ENCODE data around the gene ADGRD1.

The ADGRD1 gene

DNA sequence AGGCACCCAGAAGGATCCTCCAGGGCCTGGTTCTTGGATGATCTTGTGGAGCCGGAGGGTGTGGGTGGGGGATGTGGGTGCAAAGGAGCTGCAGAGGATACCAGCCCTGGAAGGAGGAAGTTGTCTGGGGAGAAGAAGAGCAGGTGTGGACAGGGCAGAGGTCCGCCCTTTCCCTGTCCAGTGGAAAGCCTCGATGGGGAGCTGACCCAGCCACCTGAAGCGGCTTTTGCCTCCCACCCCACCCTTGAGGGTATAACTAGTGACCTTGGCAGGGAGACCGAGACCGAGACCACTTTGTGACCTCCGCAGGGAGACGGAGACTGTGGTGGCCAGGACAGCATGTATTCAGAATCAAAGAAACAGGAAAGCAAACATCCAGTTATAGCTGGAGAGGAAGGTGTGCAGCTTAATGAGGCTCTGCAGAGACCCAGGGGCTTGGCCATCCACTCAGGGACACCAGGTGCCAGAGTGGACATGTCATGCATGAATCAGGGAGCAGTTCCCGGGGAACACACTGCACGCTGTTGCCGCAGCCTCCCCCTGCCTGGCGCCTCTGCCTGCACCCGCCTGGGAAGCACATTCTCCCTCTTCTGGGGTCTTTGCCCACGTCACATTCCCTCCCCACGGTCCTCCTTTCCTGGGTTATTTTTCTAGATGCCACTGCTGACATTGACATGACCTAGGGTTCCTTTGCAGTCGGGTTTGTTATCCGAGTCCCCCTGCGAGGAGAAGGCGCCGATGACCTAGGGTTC, 87.7 kb downstream of the ADGRD1 start:
- Histone ChIP-seq H3K27me3 (ENCODE audit: control insufficient read depth in 2 of 2, insufficient read depth in 2 of 2, low read length in 2 of 2) (no peaks in the 10 kb centered on the region), H3K36me3 (ENCODE audit: control insufficient read depth in 2 of 2, insufficient read depth in 2 of 2, low read length in 2 of 2) (no peaks in the 10 kb centered on the region), H3K4me1 (ENCODE audit: control insufficient read depth in 2 of 2, insufficient read depth in 2 of 2, low read length in 2 of 2) (no peaks in the 10 kb centered on the region), H3K9ac (ENCODE audit: low read depth in 1 of 2, low read length in 2 of 2) (no peak overlapping the region), H3K27ac (ENCODE audit: low read depth in 2 of 2, low read length in 2 of 2) (no peak overlapping the region), H3K9me3 (ENCODE audit: control insufficient read depth in 2 of 2, low read length in 2 of 2) (no peaks in the 10 kb centered on the region), H3K4me3 (ENCODE audit: low read length in 2 of 2) (no peak overlapping the region)

DNA sequence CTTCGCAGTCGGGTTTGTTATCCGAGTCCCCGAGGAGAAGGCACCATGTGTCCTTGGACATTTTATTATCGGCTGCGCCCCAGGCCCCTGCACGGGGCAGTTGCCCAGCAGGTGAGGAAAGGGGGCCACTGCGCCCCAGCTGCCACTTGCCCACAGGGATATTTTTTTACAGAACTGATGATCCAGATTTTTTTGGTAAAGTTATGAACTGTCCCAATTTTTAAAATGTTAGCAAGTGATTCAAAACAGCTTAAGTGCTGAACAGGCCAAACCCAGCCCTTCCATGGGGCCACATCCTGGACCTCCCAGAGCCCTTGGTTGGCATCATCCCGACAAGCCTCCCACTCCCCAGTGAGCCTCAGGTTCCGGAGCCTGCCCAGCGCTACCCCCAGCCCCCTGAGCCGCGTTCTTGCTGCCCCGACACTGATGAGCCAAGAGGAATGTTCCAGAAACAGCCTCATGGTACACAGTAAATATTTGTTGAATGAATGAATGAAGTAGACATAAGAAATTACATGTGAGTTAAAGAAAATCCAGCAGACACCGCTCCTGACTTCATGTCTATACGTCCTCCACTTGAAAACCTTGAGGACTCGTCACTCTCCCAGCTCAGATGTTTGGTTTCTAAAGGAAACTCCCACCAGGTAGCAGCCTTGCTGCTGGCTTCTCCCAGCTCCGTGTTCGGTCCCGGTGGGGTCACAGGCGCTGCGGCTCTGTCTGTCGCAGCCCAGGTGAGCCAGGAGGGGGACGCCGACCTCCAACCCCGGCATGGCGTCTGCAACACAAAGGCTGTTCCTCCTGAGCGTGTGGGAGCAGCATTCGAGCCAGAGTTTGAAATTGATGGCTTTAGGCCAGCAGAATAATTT, 88.5 kb downstream of the ADGRD1 start:
- Histone ChIP-seq H3K27ac (ENCODE audit: low read depth in 2 of 2, low read length in 2 of 2) (no peak overlapping the region), H3K9me3 (ENCODE audit: control insufficient read depth in 2 of 2, low read length in 2 of 2) (no peaks in the 10 kb centered on the region), H3K4me3 (ENCODE audit: low read length in 2 of 2) (no peak overlapping the region), H3K4me1 (ENCODE audit: control insufficient read depth in 2 of 2, insufficient read depth in 2 of 2, low read length in 2 of 2) (no peaks in the 10 kb centered on the region), H3K36me3 (ENCODE audit: control insufficient read depth in 2 of 2, insufficient read depth in 2 of 2, low read length in 2 of 2) (no peaks in the 10 kb centered on the region), H3K9ac (ENCODE audit: low read depth in 1 of 2, low read length in 2 of 2) (no peak overlapping the region), H3K27me3 (ENCODE audit: control insufficient read depth in 2 of 2, insufficient read depth in 2 of 2, low read length in 2 of 2) (no peaks in the 10 kb centered on the region)

DNA sequence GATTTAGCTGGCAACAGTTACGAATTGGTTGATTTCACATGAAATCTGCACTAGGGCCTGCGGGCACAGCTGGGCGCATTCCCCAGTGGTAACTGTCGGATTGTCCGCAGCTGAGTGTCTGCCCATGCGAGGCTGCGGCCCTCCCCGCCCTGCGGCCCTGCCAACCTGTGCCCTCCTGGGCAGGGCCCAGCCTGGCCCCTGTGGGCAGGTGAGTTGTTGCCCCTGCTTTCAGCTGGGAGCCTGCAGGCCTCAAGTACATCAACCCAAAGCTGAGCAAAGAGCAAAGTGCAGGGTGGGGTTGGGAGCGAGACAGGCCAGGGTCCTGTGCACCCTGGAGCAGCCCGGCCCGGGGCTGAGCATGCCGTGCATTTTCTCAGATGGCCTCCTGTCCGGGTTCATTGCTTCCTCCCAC, 89.1 kb downstream of the ADGRD1 start:
- H3K9me3 ChIP-seq (ENCODE audit: control insufficient read depth in 2 of 2, low read length in 2 of 2) = no peaks in the 10 kb centered on the region
- no peaks in the 10 kb centered on the region for H3K4me1 ChIP-seq (ENCODE audit: control insufficient read depth in 2 of 2, insufficient read depth in 2 of 2, low read length in 2 of 2)
- H3K36me3 ChIP-seq (ENCODE audit: control insufficient read depth in 2 of 2, insufficient read depth in 2 of 2, low read length in 2 of 2) = no peaks in the 10 kb centered on the region
- H3K4me3 ChIP-seq (ENCODE audit: low read length in 2 of 2) = no peak overlapping the region
- no peak overlapping the region for H3K27ac ChIP-seq (ENCODE audit: low read depth in 2 of 2, low read length in 2 of 2)
- H3K9ac ChIP-seq (ENCODE audit: low read depth in 1 of 2, low read length in 2 of 2) = no peak overlapping the region
- H3K27me3 ChIP-seq (ENCODE audit: control insufficient read depth in 2 of 2, insufficient read depth in 2 of 2, low read length in 2 of 2) = no peaks in the 10 kb centered on the region

- Histone ChIP-seq H3K9me3 (ENCODE audit: control insufficient read depth in 2 of 2, low read length in 2 of 2) (no peaks in the 10 kb centered on the region), H3K27ac (ENCODE audit: low read depth in 2 of 2, low read length in 2 of 2) (no peak overlapping the region)
Measured at GRCh38 chr12:131043401-131043871, 89.7 kb downstream of the ADGRD1 start.

DNA sequence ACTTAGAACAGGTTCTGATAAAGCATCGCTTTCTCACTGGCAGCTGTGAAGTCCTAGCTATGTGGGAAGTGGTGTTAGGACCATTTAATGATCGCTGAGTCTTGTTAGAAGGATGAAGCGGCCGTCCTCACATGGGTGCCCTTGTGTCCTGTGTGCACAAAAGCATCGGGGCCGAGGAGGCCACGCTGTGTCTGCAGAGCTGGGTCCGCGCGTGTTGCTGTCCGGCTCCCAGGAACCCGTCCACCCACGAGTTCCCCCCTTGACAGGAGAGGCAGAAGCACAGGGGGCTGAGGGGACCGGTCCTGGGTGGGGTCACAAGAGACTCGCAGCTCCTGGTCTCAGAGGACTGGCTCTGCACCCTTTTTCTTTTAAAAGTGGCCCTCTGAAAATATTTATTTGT, 90.4 kb downstream of the ADGRD1 start:
- Histone ChIP-seq H3K27me3 (ENCODE audit: control insufficient read depth in 2 of 2, insufficient read depth in 2 of 2, low read length in 2 of 2) (no peaks in the 10 kb centered on the region), H3K27ac (ENCODE audit: low read depth in 2 of 2, low read length in 2 of 2) (no peak overlapping the region)

More at GRCh38 chr12:131043401-131043871, 89.7 kb downstream of the ADGRD1 start:
- no peaks in the 10 kb centered on the region for H3K27me3 ChIP-seq (ENCODE audit: control insufficient read depth in 2 of 2, insufficient read depth in 2 of 2, low read length in 2 of 2)
- no peaks in the 10 kb centered on the region for H3K36me3 ChIP-seq (ENCODE audit: control insufficient read depth in 2 of 2, insufficient read depth in 2 of 2, low read length in 2 of 2)
- H3K9ac ChIP-seq (ENCODE audit: low read depth in 1 of 2, low read length in 2 of 2) = no peak overlapping the region
- no peaks in the 10 kb centered on the region for H3K4me1 ChIP-seq (ENCODE audit: control insufficient read depth in 2 of 2, insufficient read depth in 2 of 2, low read length in 2 of 2)
- no peak overlapping the region for H3K4me3 ChIP-seq (ENCODE audit: low read length in 2 of 2)

DNA sequence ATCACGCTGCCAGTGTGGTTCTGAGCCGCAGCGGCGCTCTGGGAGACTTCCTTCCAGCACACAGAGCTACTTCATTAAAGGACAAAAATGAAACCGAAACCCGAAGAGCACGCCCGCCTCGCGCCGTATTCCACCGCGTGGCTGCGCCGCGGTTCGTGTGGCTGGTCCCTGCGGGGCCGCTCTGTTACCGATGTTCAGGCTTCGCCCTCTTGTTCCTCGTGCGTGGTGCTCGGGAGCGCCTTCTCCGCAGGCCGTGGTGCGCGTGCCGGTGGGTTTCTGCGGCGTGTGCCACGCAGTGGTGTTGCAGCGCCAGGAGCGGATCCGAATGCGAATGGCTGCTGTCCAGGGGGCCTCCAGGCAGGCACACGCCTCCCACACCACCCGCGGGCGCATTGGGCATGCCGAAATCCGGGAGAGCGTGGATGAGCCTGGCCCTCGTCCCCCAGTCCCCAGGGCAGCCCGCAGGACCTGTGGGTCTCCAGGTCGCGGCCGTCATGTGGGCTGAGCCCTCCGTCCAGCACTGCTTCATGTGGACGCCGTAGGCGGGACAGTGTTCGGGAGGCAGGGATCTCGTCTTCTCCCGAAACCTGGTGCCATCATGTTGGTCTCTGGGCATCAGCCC, 91.2 kb downstream of the ADGRD1 start:
- Histone ChIP-seq H3K4me3 (ENCODE audit: low read length in 2 of 2) (no peak overlapping the region), H3K36me3 (ENCODE audit: control insufficient read depth in 2 of 2, insufficient read depth in 2 of 2, low read length in 2 of 2) (no peaks in the 10 kb centered on the region), H3K9ac (ENCODE audit: low read depth in 1 of 2, low read length in 2 of 2) (no peak overlapping the region), H3K27me3 (ENCODE audit: control insufficient read depth in 2 of 2, insufficient read depth in 2 of 2, low read length in 2 of 2) (no peaks in the 10 kb centered on the region), H3K4me1 (ENCODE audit: control insufficient read depth in 2 of 2, insufficient read depth in 2 of 2, low read length in 2 of 2) (no peaks in the 10 kb centered on the region), H3K27ac (ENCODE audit: low read depth in 2 of 2, low read length in 2 of 2) (no peak overlapping the region), H3K9me3 (ENCODE audit: control insufficient read depth in 2 of 2, low read length in 2 of 2) (no peaks in the 10 kb centered on the region)

More for the DNA sequence above, 90.4 kb downstream of the ADGRD1 start:
- H3K9ac ChIP-seq (ENCODE audit: low read depth in 1 of 2, low read length in 2 of 2) = no peak overlapping the region
- no peaks in the 10 kb centered on the region for H3K9me3 ChIP-seq (ENCODE audit: control insufficient read depth in 2 of 2, low read length in 2 of 2)
- H3K4me3 ChIP-seq (ENCODE audit: low read length in 2 of 2) = no peak overlapping the region
- H3K4me1 ChIP-seq (ENCODE audit: control insufficient read depth in 2 of 2, insufficient read depth in 2 of 2, low read length in 2 of 2) = no peaks in the 10 kb centered on the region
- H3K36me3 ChIP-seq (ENCODE audit: control insufficient read depth in 2 of 2, insufficient read depth in 2 of 2, low read length in 2 of 2) = no peaks in the 10 kb centered on the region

GRCh38 chr12:131045705-131046460, 92.2 kb downstream of the ADGRD1 start:
- no peaks in the 10 kb centered on the region for H3K27me3 ChIP-seq (ENCODE audit: control insufficient read depth in 2 of 2, insufficient read depth in 2 of 2, low read length in 2 of 2)
- no peaks in the 10 kb centered on the region for H3K4me1 ChIP-seq (ENCODE audit: control insufficient read depth in 2 of 2, insufficient read depth in 2 of 2, low read length in 2 of 2)
- no peak overlapping the region for H3K9ac ChIP-seq (ENCODE audit: low read depth in 1 of 2, low read length in 2 of 2)
- H3K36me3 ChIP-seq (ENCODE audit: control insufficient read depth in 2 of 2, insufficient read depth in 2 of 2, low read length in 2 of 2) = no peaks in the 10 kb centered on the region
- no peak overlapping the region for H3K27ac ChIP-seq (ENCODE audit: low read depth in 2 of 2, low read length in 2 of 2)
- no peak overlapping the region for H3K4me3 ChIP-seq (ENCODE audit: low read length in 2 of 2)
- H3K9me3 ChIP-seq (ENCODE audit: control insufficient read depth in 2 of 2, low read length in 2 of 2) = no peaks in the 10 kb centered on the region

- Histone ChIP-seq H3K4me1 (ENCODE audit: control insufficient read depth in 2 of 2, insufficient read depth in 2 of 2, low read length in 2 of 2) (no peaks in the 10 kb centered on the region), H3K27ac (ENCODE audit: low read depth in 2 of 2, low read length in 2 of 2) (no peak overlapping the region), H3K36me3 (ENCODE audit: control insufficient read depth in 2 of 2, insufficient read depth in 2 of 2, low read length in 2 of 2) (no peaks in the 10 kb centered on the region), H3K27me3 (ENCODE audit: control insufficient read depth in 2 of 2, insufficient read depth in 2 of 2, low read length in 2 of 2) (no peaks in the 10 kb centered on the region), H3K9me3 (ENCODE audit: control insufficient read depth in 2 of 2, low read length in 2 of 2) (no peaks in the 10 kb centered on the region), H3K4me3 (ENCODE audit: low read length in 2 of 2) (no peak overlapping the region), H3K9ac (ENCODE audit: low read depth in 1 of 2, low read length in 2 of 2) (no peak overlapping the region)
Measured at GRCh38 chr12:131046813-131047788, 93.4 kb downstream of the ADGRD1 start.
